ENCODE measurements around the gene RORC.
"Not testable (repeated sequence)": the region's sequence is repeated elsewhere in the genome, so short reads cannot be mapped to it uniquely, and the experiment has no call there.

The RORC gene

DNA sequence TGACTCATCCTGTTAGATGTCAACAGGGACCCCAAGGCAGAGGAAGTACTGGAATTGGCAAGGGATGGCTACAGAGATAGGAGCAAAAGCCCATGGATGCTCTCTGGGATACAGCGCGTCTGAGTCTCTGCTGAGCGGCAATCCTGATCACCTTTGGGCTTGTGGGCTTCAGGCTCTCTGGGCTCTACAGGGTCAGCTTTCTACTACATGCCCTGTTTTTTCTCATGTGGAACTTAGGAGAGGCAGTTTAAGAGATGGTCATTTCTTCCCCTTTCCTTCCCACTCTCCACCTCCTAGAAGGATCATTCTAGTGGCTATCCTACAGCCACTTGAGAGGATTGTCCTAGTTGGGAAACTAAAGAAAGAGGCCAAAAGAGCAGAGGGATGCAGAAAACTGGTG is 27.7 kb downstream of the RORC start:
- no peak for DNase-seq

DNA sequence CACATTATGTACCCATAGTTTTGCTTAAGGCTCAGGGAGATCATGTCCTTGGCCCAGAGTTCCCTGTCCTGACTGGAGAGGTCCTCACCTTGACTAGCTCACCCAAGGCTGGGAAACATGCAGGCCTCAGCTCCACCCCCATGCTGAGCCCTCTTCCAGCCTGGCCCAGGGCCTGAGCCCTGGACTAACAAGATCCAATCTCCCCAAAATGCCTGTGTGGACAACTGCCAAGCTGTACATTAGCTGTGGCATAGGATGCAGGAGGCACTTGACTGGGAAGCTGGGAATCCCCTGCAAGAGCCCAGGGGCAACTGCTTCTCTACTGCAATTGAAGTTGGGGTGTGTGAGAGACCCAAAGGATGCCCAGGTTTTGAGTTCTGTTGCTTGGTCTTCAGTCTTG is 28.4 kb downstream of the RORC start:
- DNase-seq = no peak

GRCh38 chr1:151802372-151802771 is 29.2 kb downstream of the RORC start:
- DNase-seq = no peak

GRCh38 chr1:151801846-151802245 is 29.8 kb downstream of the RORC start:
- no peak for DNase-seq

- DNase-seq = no peak
Observed at GRCh38 chr1:151801310-151801820, 30.2 kb downstream of the RORC start.

GRCh38 chr1:151800830-151801229 is 30.8 kb downstream of the RORC start:
- DNase-seq = no peak

GRCh38 chr1:151799179-151800022 is 32.2 kb downstream of the RORC start:
- no peak for DNase-seq

DNA sequence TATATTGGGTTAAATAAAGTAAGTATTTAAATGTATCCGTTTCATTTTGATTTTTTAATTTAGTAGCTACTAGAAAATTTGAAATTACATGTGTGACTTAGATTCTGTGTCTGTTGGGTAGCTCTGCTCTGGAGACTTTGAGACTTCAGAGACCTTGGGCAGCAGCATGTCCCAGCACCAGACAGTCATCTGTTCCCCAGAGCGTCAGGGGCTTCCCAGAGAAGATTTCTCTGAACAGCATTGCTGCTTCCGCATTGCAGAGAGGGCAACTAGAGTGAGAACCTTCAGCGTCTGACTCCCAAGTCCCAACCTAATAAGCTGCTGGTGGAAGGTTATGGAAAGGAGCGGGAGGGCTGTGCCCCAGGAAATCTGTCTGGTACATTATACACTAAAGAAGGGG is 33.0 kb downstream of the RORC start:
- no peak for DNase-seq

DNA sequence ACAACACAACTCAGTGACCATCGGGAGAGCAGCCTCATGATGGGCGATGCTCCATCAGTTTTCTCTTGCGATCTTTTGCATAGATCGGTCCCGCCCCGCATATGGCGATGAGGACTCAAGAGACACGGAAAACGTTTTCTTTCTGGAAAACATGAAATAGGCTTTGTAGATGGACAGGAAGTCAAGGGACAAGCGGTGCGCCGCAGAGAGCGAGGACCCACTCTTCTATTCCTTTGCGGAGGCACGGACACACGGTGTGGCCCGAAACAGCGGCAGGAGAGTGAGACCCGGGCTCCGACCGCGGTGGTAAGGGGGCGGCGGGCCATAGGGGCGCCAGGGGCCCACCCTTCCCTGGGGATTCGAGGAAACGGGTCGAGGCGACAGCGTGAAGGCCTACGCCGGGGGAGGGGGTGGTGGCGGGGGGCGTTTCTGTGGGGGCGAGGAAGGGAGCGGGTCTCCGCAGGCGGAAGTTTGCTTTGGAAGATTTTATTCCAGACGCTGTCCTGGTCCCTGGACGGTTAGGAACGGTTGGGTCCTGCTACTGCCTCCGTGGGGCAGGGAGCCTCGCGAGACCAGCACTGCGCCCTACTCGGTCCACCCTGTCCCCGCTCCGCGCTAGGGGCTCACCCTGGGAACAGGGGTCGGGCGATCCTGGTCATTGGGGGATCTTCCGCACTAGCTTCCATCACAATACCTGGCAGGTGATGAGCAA is 40.5 kb downstream of the RORC start:
- DNase-seq = no peak

DNA sequence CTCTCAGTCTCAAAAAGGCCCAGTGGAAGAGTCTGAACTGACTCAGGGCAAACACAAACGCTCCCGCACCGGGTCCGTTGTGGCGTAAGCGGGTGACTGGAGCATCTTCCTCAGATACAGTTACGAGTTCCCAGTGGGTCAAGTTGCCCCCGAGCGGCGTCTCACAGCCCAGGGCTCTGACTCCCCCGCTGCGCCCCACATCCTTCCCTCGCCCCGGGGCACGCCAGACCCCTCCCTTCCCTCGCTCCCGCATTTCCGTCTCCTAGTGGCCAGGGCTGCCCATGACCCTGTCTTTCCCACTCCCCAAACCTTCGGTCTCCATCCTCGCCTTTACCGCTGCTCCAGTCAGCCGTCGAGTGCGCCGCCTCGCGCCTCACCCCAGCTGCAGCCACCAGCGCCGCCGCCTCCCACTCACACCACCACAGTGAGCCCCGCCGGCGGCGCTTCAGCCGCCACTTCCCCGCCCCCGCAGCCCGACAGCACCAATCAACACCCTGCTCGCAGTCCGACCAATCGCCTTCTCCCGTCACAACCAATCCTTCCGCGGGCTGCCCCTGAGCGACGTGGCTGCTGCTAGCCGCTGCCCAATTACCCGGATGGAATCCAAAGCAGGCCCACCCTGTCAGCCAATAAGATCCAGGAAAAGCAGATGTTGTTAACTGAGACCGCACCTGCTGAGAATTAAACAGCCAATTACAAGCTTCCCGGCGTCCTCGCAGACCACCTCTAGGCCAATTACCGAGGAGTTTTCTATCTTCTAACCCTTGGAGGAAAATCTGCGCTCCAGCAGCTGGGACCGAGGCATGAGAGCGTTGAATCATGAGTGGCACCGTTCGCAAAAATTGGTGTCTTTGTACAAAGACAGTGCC is 41.3 kb downstream of the RORC start, which contains the start of gene TDRKH:
TSS of gene TDRKH (minus strand) at position 430 of the 869 bp plus-strand sequence. CDS start 7,478 bp downstream, outside the sequence.
- peak; percentile 99 for DNase-seq

GRCh38 chr1:151787689-151788088 is 43.9 kb downstream of the RORC start:
- no peak for DNase-seq

- DNase-seq = no peak
Observed at GRCh38 chr1:151783796-151784195, 47.8 kb downstream of the RORC start.

- no peak for DNase-seq
Observed at GRCh38 chr1:151782741-151783140, 48.9 kb downstream of the RORC start.

DNA sequence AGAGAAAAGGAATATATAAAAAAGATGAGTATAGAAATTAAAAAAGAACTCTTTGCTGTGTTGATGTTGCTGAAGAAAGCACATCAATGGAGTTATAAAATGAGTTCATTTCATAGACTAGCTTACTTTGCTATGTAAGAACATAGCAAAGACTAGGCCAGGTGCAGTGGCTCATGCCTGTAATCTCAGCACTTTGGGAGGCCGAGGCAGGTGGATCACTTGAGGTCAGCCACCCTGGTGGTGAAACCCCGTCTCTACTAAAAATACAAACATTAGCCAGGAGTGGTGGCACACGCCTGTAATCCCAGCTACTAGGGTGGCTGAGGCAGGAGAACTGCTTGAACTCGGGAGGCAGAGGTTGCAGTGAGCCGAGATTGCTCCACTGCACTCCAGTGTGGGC is 49.6 kb downstream of the RORC start:
- DNase-seq = not testable (repeated sequence)

- peak; percentile 50 for DNase-seq
Observed at GRCh38 chr1:151780736-151781135, 50.9 kb downstream of the RORC start.

- no peak for DNase-seq
Observed at GRCh38 chr1:151779852-151780251, 51.8 kb downstream of the RORC start.

DNA sequence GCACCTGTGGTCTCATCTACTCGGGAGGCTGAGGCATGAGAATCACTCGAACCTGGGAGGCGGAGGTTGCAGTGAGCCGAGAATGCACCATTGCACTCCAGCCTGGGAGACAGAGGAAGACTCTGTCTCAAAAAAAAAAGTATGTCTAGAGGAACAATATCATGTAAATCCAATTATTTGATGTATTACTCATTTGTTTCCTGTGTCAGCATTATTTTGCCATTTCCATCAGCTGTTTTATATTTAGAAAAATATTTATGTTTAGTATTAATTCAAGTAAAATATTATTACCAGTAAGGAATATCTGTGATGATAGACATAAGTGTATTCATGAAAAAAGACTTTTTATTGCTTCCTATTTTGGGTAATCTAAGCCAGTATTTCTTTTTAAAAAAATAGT is 54.3 kb downstream of the RORC start:
- no peak for DNase-seq

- no peak for DNase-seq
Observed at GRCh38 chr1:151776665-151777062, 54.9 kb downstream of the RORC start.

DNA sequence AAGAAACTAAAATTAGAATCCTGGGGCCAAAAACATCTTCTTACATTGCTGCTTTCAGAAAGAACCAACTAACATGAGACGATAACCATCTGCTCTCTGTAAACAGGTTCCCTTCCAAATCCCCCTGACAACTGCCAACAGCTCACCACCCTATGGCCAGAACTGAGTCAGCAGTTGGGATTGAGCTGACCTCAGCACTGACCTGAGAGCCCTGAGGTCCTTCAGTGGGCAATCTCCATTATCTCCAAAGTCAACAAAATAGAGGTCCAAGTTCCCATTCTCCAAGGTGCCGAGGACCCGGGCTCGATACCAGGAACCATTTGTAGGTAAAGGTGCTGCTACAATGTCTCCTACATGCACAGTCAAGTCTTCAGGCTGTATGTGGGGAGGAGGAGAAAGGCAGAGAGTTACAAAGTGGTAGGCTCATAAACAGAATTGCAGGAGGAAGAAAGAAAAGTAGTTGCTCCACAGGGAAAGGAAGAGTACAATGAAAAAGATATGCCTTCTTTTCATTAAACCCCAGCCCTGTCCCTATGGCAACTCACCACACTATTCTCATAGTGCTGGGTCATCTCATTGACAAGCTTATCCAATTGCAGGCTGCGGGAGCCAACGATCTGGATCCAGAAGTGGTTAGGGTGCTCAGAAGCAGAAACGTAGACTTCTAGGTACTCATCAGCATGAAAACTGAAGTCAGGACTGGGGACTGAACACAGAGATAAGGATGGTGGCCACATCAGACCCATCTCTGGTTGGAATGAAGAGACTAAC is 55.5 kb downstream of the RORC start:
- DNase-seq = no peak

DNA sequence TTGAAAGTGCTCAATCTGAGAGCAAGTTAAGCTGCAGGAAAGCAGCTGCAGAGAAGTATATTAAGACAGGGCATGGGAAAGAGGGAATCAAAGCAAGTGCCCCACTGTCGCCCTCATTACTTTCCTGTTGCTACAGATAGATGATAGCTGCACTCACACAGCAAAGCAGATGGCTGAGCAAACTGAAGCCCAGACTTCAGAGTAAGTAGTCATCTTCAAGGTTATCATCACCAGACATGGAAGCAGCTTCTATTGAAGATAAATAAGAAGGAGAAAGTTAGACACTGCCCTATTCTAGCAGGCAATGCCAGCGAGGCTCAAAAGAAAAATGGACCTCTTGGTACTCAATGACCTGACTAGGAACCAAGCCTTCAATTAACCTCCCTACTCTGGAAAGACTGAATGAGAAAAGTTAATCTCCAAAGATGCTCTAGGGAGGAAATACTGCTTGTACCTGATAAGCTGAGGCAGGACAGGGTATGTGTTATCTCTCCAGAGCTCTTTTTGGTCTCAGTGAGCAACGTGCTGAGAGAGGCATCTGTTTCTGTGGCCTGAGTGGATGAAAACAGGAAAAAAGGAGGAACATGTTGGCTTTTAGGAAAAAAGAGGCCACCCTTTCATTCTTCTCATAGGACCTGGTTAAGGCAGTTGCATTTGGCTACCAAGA is 57.2 kb downstream of the RORC start:
- no peak for DNase-seq

DNA sequence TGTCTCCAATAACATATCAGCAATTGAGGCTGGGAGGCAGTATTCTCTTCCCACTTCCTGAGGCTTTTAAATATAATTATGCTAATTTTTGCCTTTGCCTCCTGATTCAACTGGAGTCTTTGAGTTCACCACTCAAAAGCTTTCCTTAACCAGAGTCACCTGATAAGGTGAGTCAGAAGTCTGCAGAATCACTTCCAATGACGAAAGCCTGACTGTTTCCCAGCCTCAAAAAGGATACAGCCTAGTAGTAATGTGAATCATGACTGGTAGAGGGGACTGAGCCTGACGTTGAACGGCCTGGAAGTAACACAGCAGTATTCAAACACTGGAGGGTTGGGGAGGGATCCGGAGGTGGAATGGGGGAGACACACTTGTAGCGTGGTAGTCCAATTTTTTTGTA is 57.9 kb downstream of the RORC start:
- no peak for DNase-seq

DNA sequence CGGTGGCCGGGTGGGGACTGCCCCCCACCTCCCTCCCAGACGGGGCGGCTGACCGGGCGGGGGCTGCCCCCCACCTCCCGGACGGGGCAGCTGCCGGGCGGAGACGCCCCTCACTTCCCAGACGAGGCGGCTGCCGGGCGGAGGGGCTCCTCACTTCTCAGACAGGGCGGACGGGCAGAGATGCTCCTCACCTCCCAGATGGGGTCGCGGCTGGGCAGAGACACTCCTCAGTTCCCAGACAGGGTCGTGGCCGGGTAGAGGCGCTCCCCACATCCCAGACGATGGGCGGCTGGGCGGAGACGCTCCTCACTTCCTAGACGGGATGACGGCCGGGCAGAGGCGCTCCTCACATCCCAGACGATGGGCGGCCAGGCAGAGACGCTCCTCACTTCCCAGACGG is 62.3 kb downstream of the RORC start:
- not testable (repeated sequence) for DNase-seq

All from MV-4-11 (cell line).